HG03521 (cell line): ENCODE measurements around the gene KCTD11.

Experiments used
- ATAC-seq: cut with Tn5 transposase; IDR thresholded peaks from one replicate; pipeline ENCODE4 v1.9.1; 2021; ENCODE audit warnings: mild to moderate bottlenecking, moderate library complexity; ENCODE audit not compliant: unreplicated experiment

The KCTD11 gene

DNA sequence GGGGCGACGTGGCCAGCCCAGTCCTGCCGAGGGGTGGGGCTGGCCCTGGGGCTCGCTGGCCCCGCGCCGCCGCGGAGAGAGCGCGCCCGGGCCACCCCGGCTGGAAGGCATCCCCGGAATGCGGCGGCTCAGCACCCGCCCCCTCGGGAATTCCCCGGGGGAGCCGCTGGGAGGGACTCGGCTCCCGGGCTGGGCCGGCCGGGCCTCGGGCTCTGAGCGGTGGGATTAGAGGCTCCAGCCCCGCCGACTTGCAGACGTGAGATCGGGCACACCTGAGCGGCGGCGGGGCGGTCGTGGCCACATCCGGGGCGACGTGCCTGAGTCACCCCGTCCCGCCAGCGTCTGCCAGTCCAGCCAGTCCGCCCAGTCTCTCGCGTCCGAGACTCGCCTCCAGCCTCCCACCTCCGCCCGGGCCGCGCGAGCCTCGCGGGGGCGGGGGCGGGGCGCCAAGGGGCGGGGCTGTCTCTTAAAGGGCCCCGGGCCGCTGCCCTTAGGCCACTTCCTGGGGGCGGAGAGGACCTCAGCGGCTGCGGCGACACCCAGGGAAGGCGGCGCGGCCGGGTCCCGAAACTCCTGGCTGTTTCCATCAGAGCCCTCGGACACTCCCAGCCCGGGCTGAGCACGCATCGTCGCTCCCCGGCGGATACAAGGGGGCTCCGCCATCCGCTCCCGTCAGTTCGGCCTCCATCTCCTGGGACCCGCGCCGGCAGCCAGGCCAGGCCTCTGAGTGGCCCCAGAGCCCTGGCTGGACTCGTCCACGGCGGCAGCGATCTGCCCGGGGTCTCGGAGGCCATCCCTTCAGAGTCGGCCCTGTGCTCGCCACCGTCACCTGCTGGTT is at the start of gene KCTD11:
Gene KCTD11, plus strand, starts transcription at position 498 of the 838 bp plus-strand sequence.
- ATAC-seq, result peak; percentile 66

DNA sequence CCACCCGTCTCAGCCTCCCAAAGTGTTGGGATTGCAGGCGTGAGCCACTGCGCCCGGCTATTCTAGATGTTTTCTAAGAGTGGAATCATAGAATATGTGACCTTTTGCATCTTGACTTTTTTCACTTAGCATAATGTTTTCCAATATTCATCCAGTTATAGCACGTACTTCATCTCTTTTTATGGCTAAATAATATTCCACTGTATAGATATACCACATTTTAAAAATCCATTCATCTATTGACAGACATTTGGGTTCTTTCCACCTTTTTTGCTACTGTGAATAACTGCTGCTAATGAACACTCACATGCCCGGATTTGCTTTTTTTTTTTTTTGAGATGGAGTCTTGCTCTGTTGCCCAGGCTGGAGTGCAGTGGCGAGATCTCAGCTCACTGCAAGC is 47.8 kb upstream of the KCTD11 start:
- ATAC-seq, result no peak

DNA sequence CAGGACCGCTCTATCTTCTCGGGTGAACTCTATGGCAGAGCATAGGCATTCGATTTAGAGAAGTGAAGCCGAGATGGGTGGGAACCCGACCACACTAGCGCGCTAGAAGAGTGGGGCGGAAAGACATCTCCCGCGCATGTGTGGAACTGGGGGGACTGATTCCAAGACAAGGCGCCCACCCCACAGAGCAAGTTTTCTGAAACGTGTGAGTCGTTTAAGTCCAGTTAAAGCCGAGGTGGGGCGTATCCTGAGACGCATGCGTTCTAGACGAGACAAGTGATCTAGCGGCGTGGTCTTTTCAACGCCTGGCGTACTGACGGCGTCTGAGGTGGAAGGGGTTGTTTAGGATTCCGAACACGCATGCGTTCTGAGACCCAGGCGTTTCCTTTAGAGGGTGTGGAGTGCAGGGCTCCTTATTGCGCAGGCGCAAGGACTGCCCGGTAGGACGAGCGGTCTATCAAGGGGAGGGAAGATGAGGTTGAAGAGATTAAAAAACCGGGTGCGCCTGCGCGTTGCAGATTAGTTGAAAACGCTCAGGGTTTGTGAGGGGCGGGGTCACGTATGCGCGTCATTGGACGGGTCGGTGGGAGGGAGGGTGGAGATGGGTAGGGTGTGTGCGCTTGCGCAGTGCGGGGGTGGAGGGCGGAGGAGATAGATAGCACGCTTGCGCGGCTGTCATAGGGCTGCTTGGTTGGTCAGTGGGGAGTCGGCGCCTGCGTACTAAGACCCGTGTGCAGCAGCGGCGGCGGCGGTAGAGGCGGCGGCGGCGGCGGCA is 44.9 kb upstream of the KCTD11 start, which contains the start of gene EIF5A:
Gene EIF5A, plus strand, starts transcription at position 718 of the 775 bp plus-strand sequence. CDS start 2,008 bp downstream, outside the sequence.
- ATAC-seq, result peak; percentile 69

DNA sequence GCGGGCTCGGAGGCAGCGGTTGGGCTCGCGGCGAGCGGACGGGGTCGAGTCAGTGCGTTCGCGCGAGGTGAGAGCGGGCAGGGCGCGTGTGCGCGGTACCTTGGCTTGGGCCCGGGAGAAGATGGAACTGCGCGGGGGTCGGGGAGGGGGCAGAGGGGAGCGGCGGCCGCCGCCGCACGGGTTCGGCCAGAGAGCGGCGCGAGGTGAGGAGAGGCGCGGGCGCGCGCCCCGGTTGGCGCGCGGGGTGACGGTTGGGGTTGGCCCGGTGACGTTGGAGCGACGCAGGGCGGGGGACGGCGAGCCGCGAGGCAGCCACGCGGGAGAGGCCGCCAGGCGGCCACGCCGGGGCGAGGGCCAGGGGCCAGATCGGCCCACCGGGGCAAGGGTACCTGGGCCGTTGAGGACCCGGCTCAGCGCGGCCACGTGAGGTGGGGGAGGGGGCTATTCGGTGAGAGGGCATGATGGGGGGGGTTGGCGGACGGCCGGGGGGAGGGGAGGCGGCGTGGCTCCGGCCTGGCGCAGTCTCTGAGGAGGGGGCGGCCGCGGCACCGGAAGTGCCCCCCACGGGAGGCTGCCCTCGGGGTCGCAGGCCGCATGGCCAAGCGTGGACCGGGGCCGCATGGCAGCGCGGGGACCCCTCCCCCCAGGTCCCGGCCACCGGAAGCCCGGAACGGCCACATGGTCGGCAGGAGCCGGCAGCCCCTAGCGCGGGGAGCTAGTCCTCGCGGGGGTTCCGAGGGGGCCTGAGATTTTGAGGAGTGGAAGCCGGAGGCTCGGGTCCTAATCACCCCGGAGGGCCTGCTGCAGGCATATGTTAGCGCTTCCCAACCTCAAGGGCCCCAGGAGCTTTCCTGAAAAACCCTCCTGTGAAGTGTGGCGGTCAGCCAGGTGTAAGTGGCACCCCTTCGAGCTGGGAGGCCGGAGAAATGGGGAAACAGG is 44.0 kb upstream of the KCTD11 start:
- peak; percentile 3 for ATAC-seq

DNA sequence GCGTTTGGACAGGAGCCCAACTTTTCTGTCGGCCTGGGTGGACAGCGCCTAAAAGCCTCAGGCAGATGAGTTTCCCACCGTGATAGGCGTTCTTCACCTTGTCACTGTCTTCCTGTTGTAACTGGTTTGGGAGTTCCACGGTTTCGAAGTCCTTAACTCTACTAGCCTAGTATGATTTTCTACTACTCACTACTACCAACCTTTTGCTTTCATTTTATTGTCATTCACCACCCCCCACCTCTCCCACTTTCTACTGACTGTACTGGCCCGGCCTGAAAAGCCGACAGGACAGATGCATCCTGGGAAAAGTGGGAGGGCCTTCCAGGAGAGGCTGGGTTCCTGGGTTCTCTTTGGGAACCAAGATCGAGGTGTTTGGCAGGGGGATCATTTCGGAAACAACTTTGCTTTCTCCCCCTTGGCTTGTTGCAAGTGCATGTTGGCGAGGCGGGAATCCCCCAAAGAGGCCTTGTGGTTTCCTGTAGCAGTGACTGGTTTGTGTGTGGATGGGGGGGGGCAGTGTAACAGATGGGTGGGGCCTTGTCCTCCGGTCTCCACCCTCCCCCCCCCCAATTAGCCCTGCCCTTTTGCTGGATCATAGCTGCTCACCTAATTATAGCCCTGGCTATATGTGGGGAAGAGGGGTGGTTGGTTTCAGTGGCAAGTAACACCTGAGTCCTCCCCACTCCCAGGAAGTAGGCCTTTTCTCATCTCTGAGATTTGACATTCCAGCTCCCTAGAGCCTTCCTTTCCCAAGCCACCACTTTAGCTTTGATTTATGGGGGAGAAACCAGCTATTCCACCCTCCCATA is 43.1 kb upstream of the KCTD11 start:
- no peak for ATAC-seq

DNA sequence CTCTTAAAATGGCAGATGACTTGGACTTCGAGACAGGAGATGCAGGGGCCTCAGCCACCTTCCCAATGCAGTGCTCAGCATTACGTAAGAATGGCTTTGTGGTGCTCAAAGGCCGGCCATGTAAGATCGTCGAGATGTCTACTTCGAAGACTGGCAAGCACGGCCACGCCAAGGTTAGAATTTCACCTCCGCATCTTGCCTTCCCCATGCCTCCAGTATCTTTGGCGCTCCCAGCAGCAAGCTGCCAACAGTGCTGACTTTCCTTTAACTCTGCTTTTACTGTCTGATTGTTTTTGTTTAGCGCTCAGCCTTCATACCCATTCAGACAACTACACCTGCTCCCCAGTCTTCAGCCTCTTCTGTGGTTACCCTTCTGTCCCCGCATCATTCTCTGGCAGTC is 42.3 kb upstream of the KCTD11 start:
- ATAC-seq, result no peak

DNA sequence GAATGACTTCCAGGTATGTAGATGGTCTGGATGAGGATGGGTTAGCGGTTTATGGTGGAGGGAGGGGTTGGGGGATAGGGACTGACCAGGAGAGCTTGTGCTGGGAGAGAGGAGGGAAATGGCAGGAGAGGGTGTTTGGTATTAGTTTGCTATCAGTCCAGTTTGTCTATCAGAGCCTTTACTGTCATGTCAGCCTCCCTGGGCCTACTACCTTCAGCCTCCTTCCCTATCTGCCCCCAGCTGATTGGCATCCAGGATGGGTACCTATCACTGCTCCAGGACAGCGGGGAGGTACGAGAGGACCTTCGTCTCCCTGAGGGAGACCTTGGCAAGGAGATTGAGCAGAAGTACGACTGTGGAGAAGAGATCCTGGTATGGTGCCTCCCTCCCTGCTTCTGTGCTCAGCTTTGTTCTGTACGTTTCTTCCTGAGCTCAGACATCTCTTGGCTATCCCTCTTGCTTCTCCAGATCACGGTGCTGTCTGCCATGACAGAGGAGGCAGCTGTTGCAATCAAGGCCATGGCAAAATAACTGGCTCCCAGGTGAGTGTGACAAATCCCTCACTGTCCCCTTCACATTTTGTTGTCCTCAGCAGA is 40.8 kb upstream of the KCTD11 start:
- no peak for ATAC-seq

DNA sequence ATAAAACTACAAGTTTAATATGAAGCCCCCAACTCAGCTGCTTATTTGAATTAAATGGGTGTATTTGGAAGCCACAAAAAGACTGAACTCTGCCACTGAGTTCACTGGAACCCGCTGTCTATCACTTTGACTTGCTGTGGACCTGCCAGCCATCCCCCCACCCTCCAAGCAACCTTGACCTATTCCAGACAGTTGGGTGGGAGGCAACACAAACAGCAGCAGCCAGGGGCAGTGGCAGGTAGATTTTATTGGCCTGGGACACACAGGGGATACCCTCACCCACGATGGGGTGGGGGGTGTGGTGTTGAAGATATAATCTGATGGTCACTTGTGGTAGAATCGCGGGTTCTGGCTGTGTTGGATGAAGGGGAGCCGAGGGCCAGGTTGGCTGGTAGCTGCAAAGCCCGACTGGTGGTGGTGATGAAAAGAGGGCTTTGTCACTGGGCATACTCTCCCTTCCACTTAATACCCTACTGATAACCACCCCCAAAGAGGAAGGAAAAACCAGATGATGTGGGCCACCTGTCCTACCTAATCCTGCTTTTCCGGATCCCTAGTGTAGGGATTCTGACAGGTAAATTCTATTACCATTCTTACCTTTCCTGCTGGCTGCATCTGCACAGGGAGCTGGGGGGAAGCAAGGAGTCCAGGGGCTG is 39.4 kb upstream of the KCTD11 start:
- ATAC-seq, result no peak

DNA sequence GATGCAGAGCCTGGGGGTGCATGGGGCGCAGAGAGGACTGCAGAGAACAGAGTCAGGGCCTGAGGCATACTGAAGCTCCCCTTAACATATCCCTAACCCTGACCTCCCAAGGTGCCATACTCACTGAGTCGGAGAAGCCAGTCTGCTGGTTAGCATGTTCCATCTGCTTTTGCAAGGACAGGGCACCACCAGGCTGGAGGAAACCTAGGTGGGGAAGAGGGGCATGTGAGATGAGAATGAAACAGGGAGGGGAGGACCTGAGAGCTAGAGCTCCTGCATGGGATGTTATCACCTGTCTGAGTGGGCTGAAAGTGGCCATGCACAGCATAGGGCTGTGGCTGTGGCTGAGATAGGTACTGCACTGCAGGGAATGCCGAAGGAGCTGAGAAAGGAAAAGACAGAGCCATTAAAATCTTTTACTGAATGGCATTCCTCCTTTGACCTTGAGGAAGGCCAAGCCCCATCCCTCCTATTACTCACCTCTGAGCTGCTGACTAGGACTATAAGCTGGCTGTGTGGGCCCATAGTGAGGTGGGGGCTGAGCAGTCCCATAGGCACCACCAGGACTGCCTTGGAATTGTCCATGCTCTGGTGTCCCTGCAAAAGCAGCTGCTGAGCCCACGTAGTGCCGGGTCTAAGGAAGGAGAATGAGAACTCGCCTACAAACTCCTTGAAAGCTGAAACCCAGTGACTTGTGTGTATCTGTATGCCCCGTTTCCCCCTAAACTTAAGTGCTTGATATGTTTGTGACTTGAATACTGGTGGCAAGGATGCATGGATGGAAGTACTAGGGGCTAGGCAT is 38.7 kb upstream of the KCTD11 start:
- no peak for ATAC-seq

DNA sequence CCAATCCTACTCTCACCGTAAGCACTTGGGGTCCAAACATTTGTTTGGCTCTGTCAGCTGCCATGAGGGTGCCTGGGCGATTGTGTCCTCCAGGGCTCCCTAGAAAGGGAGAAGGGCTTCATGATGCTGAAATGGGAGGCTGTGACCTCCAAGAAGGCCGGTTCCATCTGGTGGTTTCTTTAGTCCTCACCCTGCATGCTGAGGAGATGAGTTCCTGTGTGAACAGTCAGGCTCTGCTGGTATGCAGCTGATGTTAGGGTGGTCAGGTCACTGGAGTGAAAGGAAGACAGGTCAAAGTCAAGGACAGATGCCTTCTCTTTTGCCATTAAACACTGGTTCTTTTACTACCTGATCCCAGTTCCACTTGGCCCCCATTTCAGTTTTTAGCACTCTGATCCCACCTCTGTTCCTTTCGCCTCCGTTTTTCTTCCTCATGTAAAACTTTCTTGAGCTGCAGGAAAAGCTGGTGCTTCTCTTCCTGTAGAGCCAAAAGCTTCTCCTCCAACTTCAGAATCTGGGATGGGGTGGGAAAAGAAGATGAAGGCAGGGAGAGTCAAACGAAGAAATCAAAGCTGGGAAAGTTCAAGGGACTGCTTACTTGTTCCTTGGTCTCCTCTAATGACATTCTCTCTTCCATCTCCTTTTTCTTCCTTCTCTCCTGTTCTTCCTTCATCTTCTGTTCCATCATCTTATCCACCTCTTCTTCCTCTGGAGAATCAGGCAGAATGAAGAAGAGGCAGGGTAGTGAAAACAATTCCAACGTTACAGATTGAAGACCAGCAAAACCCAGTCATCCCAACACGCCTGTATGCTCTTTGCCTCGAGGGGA is 37.9 kb upstream of the KCTD11 start:
- ATAC-seq, result no peak

DNA sequence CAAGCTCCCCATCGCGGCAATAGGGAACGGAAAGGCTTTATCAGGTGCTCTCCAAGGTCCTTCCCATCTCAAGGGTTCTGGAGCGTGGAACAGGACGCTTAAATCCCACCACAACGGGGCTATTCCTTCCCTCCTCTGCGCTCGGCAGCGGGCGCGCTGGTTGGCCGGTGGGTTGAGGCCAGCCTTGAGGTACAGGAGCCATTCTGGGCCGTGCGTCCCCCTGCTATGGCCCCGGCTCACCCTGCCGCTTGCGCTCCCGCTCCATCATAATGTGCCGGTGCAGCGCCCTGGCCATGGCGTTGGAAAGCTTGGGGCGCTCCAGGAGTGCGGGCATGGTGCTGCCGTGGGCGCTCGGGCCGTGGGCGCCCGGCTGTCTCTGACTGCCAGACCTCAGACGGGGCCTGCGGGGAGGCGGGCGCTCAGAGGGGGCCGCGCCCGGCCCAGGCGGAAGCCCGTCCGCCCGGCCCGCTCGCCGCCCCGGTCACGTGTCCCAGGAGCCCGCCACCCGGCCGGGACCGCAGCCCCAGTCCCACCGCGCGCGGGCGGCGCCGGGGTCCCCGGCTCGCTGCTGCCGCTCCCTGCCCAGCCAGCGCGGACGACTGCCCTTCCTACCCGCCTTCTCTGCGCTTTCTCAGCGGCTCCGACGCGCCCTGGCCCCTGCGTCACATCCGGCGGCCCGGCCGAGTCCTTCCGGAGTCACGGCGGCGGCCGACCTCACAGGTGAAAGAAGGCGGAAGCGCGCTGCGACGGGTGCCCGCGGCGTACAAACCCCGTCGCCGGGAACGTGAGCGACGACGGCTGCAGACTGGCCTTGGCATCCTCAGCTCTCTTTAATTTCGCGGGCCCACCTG is 37.0 kb upstream of the KCTD11 start, which contains the start of gene GPS2:
Gene GPS2, minus strand, starts transcription at position 642 of the 851 bp plus-strand sequence. Its CDS starts 308 bp downstream, at position 334.
- peak; percentile 72 for ATAC-seq

DNA sequence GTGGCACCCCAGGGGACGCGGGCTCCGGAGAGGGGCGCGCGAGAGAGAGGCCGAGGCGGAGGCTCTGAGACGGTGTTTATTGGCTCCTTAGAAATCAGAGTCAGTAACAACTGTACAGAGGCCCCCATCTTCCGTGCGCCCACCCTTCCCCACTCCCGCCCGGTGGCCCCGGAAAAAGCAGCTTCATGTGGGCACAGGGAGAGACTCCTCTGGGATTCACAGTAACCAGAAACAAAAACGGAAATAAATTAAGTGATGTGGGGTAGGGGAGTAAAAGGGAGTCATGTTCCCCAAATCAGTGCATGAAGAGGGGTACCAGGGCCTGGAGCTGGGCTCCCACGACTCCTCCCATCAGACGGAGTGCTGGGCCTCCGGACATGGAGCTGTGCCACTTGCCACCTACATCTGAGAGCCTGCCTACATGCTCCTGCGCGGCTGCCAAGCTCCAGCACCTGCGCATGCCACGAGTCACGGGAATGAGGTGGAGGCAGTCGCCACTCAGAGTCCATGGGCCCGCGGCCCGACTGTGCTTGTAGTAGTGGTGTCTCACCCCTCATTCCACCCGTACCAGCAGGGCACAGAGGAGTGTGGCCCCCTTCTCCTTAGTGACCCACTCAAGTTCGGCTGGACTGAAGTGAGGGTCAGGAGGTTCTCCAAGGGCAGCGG is 36.3 kb upstream of the KCTD11 start:
- no peak for ATAC-seq

DNA sequence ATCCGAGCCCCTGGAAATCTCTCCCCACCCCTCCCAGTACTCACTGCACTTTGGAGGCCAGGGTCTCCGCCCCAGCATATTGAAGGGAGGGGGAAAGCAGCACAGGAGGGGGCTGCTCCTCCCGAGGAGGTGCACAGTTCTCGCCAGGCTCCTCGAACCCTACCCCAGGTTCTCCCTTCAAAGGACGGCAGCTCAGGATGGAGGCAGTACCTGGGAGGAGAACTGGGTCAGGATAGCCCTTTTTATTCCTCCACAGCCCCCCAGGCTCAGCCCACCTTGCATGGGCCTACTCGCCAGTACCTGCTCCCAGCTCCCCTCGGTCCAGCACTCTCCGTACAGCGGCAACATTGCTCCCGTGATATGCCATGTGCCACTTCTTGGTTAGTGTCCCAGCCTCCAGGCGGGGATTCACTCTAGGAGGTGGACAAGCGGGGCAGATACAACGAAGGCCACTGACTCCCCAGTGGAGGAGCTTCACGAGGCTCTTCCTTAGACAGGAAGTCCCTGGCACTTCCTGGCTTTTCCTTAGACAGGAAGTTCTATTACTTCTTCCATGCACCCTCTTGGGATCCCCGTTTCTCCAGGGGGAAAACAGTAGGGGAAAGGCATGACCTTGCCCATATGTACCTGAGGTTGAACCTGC is 34.7 kb upstream of the KCTD11 start:
- ATAC-seq, result no peak

DNA sequence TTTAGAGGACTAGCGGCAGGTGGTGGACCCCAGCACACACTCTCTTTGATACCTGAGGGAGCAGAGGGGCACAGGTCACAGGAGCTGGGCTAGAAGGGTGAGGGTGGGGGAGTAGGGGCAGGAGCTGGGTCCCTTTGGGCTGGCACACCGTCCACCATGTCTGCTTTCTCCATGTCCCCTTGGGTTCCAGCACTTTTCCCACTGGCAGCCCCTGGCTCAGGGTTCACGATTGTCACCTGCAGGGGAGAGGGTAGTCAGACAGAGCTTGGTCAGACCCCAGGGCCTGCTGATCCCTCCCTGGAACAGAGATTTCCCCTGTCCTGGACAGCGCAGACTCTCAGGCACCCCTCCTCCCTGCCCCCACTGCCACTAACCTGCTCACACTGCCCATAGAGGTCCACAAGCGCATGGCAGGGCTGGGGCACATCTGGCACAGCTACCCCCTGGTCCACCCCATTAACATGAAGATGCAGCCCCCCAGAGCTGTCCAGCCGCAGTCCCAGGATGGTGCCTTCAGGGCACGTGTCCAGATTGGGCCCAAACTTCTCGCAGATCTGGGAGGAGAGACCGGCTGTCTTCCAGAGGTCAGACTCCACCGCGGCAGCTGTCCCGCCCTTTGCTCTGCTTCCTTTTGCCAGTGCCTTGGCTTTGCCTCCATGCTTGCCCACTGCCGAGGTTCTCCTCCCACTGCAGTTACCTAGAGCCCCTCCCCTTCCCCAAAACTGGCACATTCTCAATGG is 33.7 kb upstream of the KCTD11 start:
- ATAC-seq, result no peak

DNA sequence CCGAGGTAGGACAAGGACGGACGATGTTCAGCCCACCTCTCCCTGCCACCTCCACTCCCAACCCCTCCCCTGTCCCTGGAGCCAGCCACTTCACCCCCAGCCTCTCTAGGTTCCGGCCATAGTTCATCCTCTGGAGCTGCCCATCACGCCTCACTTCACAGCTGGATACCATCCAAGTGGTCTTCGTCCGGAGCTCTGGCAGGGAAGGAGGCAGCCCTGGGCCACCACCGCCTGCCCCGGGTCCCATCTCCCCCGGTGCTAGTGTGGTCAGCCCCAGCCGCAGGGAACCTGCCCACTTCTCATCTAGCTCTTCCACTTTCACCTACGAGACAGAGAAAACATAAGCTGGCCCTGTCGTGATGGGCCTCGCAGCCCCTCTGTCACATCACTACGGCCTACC is 30.5 kb upstream of the KCTD11 start:
- no peak for ATAC-seq
